Neural crest cell (in vitro differentiated cells): Measurements from ENCODE around the gene PROM2. TPM values are rescaled to one million over a fixed set of nuclear protein-coding genes. Genes with fewer than 3 reads are reported as not detected.

Experiments
- DNase-seq: peaks from one replicate; pipeline ENCODE4 v3.0.0; 2021; ENCODE audit warnings: low read depth, mixed read lengths, low spot score
- H3K27ac Mint-ChIP-seq: one replicate; pipeline ENCODE4 v1.8.0; 2021; ENCODE audit warnings: mild to moderate bottlenecking, mixed read lengths; ENCODE audit not compliant: unreplicated experiment
- H3K27me3 Mint-ChIP-seq: 2 replicates; pipeline ENCODE4 v1.8.0; 2021; ENCODE audit warnings: low read depth, mild to moderate bottlenecking, mixed read lengths
- H3K36me3 Mint-ChIP-seq: 2 replicates; pipeline ENCODE4 v1.8.0; 2021; ENCODE audit warnings: low read depth, mild to moderate bottlenecking, mixed read lengths
- H3K4me1 Mint-ChIP-seq: 2 replicates; pipeline ENCODE4 v1.8.0; 2021; ENCODE audit warnings: mixed read lengths
- H3K4me3 Mint-ChIP-seq: one replicate; pipeline ENCODE4 v1.8.0; 2021; ENCODE audit warnings: mild to moderate bottlenecking, mixed read lengths
- H3K9me3 Mint-ChIP-seq: 2 replicates; pipeline ENCODE4 v1.8.0; 2021; ENCODE audit warnings: mixed read lengths
- total RNA-seq: library from RNA; stranded (reverse); gene quantifications from 2 replicates; pipeline ENCODE4 v1.2.1, GENCODE V29; 2021
- TF ChIP-seq, protein P1 (sequence below): fragments of 200-600 bp; sonication (generic); conservative IDR thresholded peaks from 2 replicates; pipeline ENCODE4 v1.5.0; 2021; ENCODE audit warnings: antibody characterized with exemption, mild to moderate bottlenecking

Gene PROM2
- total RNA-seq, 1 donor from 2014 or later, result 1.8 TPM

DNA sequence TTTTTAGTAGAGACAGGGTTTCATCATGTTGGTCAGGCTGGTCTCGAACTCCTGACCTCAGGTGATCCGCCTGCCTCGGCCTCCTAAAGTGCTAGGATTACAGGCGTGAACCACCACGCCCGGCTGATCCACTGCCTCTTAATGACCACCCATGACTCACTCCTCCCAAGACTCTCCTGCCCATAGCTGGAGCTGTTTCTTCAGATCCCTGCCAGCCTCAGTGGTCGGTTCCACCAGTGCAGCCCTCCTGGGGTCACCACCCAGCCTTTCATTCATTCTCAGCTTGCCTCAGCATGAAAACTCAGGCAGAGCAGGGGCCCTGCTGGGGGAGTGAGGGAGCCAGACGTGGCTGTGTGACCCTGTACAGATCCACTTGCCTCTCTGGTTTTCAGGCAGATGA lies 35.4 kb downstream of the PROM2 start:
- H3K27me3 Mint-ChIP-seq, result no peaks in the 10 kb centered on the region

DNA sequence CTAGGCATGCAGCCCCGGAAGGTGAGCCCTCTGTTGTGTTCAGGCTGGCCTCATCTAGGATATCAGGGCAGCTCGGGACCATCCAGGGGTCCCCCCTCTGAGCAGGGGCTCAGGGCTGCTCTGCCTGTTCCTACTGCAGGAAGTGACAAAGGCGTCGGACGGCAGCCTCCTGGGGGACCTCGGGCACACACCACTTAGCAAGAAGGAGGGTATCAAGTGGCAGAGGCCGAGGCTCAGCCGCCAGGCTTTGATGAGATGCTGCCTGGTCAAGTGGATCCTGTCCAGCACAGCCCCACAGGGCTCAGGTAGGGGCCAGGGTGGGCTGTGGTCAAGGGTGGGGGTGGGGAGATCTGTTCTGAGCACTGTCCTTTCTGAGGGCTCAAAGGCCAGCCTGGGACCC lies 36.0 kb downstream of the PROM2 start:
- Mint-ChIP-seq H3K27ac (no peak overlapping the region), H3K36me3 (no peaks in the 10 kb centered on the region), H3K4me3 (no peak overlapping the region), H3K4me1 (peaks cover 13% of the 10 kb centered on the region), H3K9me3 (no peaks in the 10 kb centered on the region), H3K27me3 (no peaks in the 10 kb centered on the region)
- DNase-seq, result no peak
- TF ChIP-seq, protein P1, sequence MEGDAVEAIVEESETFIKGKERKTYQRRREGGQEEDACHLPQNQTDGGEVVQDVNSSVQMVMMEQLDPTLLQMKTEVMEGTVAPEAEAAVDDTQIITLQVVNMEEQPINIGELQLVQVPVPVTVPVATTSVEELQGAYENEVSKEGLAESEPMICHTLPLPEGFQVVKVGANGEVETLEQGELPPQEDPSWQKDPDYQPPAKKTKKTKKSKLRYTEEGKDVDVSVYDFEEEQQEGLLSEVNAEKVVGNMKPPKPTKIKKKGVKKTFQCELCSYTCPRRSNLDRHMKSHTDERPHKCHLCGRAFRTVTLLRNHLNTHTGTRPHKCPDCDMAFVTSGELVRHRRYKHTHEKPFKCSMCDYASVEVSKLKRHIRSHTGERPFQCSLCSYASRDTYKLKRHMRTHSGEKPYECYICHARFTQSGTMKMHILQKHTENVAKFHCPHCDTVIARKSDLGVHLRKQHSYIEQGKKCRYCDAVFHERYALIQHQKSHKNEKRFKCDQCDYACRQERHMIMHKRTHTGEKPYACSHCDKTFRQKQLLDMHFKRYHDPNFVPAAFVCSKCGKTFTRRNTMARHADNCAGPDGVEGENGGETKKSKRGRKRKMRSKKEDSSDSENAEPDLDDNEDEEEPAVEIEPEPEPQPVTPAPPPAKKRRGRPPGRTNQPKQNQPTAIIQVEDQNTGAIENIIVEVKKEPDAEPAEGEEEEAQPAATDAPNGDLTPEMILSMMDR, result no peak

More for the DNA sequence above, 35.4 kb downstream of the PROM2 start:
- no peaks in the 10 kb centered on the region for H3K9me3 Mint-ChIP-seq
- no peak overlapping the region for H3K4me3 Mint-ChIP-seq
- no peak for DNase-seq
- no peaks in the 10 kb centered on the region for H3K36me3 Mint-ChIP-seq
- H3K27ac Mint-ChIP-seq, result no peak overlapping the region
- TF ChIP-seq, protein P1, result no peak
- H3K4me1 Mint-ChIP-seq, result peaks cover 8% of the 10 kb centered on the region

DNA sequence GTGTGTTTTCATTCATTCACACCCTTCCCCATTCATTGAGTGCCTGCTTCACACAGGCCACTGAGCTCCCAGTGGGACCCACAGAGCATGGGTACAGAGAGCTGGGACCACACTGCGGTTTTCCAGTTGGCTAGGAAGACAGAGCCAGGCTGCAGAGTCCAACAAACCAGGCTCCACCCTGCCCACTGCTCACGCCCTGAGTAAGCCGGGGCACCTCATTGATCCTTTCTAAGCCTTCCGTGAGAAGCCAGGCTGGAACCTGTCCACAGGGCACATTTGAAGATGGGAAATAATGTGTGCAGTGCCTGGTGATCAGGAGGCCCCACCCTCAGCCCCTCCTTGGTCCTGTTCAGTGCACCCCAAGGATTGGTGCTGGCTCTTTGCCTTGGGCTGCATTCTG lies 36.4 kb downstream of the PROM2 start:
- TF ChIP-seq, protein P1, result no peak
- DNase-seq, result no peak
- Mint-ChIP-seq H3K4me3 (no peak overlapping the region), H3K36me3 (no peaks in the 10 kb centered on the region), H3K27me3 (no peaks in the 10 kb centered on the region), H3K27ac (no peak overlapping the region), H3K9me3 (no peaks in the 10 kb centered on the region), H3K4me1 (peaks cover 13% of the 10 kb centered on the region)

DNA sequence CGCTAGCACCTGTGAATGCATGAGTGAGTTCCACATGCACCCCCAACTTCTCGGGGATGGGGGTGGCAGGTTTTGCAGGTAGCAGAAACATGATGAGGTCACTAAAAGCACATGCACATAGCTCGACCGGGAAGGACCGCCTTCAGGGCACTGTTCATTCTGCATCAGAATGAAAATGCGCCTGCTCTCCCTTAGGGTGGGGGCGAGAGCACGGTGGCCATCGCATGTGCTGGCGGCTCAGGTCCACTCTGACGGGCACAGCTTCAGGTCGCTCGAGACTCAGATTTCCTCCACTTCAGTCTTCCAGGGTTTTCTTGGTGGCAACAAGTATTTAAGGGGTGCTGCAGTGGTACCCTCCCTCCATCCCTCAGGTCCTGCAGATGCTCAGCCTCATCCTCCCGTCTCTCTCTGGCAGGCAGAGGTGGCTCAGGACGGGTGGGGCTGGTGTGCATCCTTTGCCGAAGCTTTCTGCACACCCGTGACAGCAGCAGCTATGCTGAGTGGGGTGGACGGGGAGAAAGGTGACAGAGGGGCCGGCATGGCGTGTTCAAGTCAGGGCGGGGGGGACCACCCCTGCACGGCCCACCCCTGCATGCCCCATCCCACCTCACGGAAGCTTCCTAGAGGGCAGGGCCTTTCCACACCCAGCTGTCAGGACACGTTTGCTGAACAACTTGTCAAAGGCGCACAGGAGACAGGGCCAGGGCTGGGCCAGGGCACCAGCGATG lies 37.7 kb downstream of the PROM2 start:
- TF ChIP-seq, protein P1, result no peak
- Mint-ChIP-seq H3K4me1 (peaks cover 19% of the 10 kb centered on the region), H3K9me3 (no peaks in the 10 kb centered on the region), H3K36me3 (no peaks in the 10 kb centered on the region), H3K27me3 (no peaks in the 10 kb centered on the region), H3K4me3 (no peak overlapping the region), H3K27ac (no peak overlapping the region)
- DNase-seq, result no peak

DNA sequence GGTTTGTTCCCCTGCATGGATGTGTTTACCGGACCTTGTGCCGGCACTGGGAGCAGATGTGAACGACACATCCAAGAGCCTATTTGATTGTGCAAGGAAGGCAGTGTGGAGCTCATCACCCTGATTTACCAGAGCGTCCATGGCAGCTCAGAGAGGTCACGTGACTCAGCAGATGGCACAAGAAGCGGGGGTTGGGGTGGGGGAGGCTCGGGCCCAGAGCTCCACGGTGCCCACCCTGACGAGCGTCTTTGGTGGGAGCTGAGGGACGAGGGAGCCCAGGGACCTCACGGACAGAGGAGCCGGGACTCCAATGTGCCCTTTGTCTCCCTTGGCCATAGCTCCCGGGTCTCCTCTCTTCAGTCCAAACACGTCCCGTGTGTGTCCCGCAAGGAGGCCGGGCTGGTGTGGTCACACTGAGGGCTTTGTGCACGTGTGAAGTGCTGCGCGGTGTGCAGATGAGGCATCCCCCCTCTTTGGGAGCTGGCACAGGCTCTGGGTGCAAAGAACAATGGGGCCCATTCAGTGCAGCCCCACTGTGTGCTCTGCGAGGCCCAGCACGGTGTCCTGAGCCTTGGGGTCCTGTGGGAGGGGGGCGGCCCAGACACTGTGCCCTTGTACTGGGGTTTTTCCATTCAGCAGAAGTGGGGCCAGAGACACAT lies 38.4 kb downstream of the PROM2 start:
- Mint-ChIP-seq H3K4me3 (no peak overlapping the region), H3K4me1 (peaks cover 19% of the 10 kb centered on the region), H3K9me3 (no peaks in the 10 kb centered on the region), H3K27me3 (no peaks in the 10 kb centered on the region), H3K27ac (peak overlapping the region; percentile 12), H3K36me3 (no peaks in the 10 kb centered on the region)
- TF ChIP-seq, protein P1, result no peak
- DNase-seq, result no peak
